ENCODE results near the gene MUC20.
"Not testable (repeated sequence)": the region's sequence is repeated elsewhere in the genome, so short reads cannot be mapped to it uniquely, and the experiment has no call there.

The MUC20 gene

DNA sequence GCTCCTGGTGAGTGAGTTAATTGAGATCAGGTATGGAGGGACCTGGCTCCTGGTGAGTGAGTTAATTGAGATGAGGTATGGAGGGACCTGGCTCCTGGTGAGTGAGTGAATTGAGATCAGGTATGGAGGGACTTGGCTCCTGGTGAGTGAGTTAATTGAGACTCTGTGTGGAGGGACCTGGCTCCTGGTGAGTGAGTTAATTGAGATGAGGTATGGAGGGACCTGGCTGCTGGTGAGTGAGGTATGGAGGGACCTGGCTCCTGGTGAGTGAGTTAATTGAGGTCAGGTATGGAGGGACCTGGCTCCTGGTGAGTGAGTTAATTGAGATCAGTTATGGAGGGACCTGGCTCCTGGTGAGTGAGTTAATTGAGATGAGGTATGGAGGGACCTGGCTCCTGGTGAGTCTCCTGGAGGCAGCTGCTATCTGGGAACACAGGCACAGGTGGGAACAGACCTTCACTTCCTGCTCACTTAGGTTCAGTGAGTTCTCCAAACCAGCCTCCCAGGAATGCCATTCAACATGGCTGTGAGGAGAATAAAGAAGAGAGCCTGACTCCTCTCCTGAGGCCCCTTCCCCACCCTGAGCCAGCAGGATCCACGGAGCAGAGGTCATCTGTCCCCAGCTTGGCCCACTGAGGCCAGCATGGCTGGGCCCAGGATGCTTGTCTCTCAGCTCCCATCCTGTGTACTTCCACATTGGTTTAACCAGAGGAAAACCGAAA, 9.5 kb upstream of the MUC20 start:
- not testable (repeated sequence) for DNase-seq

- no peak for DNase-seq
Observed at GRCh38 chr3:195711813-195712534, 8.8 kb upstream of the MUC20 start.

- not testable (repeated sequence) for DNase-seq
Observed at GRCh38 chr3:195712535-195712910, 8.3 kb upstream of the MUC20 start.

- DNase-seq = not testable (repeated sequence)
Observed at GRCh38 chr3:195713150-195713549, 7.6 kb upstream of the MUC20 start.

DNA sequence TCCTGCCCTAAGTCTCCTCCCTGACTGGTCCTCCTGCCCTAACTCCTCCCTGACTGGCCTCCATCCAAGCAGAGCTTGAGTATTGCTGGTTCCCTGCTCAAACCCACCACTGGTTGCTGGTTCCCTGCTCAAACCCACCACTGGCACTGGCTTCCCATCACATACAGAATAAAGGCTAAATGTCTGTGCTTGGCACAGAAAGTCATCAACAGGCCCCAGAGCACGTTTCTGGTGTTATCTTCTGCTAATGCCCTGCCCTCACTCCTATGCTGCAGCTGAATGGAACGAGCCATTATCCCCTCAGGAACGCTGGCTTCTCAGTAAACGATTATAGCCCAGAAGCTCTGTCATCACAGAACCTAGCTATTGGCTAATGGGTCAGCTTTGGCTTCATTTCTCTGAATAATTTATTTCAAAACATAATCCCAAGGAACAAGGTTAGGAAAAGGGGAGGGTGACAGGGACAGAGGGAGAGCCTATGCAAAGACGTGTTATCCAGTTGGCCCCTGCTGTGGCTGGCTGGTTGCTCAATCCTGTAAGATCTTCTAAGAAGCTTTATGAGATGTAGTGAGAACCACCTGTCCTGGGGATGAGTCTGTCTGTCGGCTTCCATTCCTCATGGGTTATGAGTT, 6.3 kb upstream of the MUC20 start:
- no peak for DNase-seq

DNA sequence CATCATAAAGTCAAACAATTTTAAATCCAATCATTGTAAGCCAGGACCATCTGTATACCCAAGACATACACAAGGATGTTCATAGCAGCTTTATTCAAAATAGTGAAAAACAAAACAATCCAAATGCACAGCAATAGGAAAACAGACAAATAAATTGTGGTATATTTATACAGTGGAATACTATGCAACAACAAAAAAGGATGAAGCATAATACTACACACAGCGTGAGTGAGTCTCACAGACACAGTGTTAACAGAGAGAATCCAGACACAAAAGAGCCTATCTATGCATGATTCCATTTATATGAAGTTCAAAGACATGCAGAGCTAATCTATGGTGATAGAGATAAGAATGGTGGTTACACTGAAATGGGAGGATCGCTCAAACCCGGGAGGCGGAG, 5.6 kb upstream of the MUC20 start:
- no peak for DNase-seq

DNA sequence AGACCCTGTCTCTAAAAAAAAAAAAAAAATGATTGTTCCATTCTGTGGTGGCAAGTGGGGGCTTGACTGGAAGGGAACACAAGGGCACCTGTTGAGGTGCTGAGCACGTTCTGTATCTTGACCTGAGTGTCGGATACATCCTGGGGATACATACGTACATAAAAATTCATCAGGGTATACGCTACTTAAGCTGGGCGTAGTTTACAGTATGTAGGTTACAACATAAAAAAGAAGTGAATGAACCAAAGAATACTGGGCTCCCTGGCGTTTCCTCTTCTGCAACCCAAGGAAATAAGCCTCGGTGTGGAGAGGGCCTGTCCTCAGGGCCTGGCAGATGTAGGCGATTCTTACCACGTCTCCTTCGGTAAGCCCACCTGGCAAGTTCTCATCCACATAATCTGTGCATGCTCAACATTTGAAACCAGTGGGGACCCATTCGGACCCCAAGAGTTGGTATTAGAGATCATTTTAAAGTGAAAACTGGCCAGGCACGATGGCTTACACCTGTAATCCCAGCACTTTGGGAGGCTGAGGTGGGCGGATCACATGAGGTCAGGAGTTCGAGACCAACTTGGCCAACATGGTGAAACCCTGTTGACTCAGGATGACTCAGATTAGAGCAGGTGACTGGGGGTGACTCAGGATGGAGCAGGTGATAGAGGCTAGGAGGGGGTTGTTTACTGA, 5.1 kb upstream of the MUC20 start:
- no peak for DNase-seq

GRCh38 chr3:195717416-195717815, 3.4 kb upstream of the MUC20 start:
- no peak for DNase-seq

DNA sequence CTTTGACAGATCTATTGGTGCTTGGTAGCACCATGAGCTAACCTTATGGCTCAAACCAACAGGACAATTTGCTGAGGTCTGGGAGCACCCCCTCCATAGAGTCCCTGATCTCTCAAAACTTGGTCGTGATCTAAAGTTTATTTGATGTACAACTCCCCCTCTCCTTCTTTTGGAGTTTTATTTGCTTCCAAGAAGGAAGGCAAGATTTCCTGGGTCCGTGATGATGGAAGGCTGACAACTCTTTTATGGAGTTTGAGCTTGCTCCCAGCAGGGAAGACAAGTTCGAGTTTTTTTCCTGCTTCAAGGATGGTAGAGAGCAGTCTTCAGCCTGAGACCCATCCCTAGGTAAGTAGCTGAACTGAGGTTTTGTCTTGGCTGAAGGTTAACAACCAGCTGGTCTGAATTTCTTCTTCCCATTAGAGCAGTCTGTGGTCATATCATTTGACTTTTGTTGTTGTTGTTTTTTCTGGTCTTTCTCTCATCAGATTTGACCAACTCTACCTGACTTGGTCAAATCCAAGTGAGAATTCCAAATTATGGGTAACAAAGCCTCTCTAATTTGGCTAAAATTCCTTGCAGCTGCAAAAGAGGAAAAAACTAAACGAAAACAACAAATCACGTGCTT, 2.8 kb upstream of the MUC20 start:
- DNase-seq = no peak

GRCh38 chr3:195718477-195718984, 2.2 kb upstream of the MUC20 start:
- no peak for DNase-seq

DNA sequence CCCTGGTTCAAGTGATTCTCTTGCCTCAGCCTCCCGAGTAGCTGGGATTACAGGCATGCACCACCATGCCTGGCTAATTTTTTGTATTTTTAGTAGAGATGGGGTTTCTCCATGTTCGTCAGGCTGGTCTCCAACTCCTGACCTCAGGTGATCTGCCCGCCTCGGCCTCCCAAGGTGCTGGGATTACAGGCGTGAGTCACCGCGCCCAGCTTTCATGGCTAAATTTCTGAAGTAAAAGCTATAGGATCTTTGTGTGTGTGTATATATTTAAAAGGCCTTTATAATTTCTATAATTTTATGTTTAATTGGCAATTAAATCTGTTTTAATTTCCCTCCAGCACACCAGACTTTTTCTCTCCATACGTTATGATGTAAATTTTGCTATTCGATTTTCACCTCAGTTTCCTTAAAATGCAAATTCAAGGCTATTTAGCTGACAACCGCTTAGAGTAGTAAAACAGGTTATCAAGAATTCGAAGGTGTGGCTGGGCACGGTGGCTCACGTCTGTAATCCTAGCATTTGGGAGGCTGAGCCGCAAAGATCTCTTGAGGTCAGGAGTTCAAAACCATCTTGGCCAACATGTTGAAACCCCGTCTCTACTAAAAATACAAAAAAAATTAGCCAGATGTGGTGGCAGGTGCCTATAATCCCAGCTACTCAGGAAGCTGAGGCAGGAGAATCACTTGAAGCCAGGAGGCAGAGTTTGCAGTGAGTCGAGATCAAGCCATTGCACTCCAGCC, 1.1 kb upstream of the MUC20 start:
- DNase-seq = not testable (repeated sequence)

DNA sequence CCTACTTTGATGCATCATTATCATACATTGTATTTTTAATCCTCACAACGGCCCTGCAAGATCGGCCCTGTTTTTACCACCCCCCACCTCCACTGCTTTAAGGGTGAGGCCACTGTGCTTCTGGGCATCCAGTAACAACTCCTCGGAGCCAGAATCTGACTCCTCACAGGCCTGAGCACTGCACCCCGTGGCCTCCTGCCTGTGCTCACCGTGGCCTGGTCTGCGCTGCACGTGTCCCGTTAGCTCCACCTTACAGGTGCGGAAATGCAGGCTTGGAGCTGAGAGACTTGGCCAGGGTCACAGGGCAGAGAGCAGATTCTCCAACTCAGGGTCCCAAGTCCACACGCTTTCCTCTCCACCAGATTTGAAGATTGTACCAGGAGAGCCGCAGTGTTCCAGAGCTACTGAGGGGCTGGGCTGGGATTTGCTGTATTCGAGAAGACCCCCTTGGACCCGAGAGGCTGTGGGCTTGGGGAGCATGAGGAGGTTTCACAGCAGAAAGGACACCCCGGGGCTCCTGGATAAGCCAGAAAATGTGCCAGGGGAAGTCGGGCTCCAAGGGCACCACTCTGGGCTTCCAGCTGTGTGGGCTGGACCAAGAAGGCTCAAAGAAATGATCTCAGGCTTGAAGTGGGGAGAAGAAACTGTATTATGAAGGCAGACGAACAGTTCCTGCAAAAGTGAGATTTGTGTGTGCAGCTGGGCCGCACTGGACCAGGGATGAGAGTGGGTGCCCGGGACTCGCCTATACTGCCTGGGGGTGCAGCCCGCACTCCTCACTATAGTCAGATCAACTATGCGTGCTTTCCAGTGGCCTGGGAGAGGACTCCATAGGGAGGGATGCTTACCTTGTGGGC, 1.6 kb downstream of the MUC20 start:
- not testable (repeated sequence) for DNase-seq

DNA sequence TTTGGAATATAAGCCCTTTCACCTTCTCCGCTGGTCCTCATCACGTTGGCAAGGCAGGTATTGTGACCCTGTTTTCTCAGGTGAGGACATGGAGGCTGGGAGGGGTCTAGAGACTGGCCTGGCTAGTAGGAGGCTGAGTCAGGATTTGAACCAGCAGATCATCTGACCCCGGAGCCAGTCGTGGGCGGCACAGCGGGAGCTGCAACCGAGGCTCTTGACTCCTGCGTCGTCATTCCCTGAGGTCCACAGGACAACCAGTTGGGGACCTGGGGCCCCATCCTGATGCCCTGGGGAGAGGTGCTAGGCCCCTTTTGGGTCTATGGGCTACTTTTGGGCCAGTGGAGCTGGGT, 2.2 kb downstream of the MUC20 start:
- DNase-seq = not testable (repeated sequence)

- DNase-seq = not testable (repeated sequence)
Observed at GRCh38 chr3:195724363-195724762, 3.6 kb downstream of the MUC20 start.

- DNase-seq = not testable (repeated sequence)
Observed at GRCh38 chr3:195725916-195726740, 5.3 kb downstream of the MUC20 start.

GRCh38 chr3:195727606-195728195, 6.9 kb downstream of the MUC20 start:
- DNase-seq = no peak

- DNase-seq = not testable (repeated sequence)
Observed at GRCh38 chr3:195728789-195729188, 8.0 kb downstream of the MUC20 start.

DNA sequence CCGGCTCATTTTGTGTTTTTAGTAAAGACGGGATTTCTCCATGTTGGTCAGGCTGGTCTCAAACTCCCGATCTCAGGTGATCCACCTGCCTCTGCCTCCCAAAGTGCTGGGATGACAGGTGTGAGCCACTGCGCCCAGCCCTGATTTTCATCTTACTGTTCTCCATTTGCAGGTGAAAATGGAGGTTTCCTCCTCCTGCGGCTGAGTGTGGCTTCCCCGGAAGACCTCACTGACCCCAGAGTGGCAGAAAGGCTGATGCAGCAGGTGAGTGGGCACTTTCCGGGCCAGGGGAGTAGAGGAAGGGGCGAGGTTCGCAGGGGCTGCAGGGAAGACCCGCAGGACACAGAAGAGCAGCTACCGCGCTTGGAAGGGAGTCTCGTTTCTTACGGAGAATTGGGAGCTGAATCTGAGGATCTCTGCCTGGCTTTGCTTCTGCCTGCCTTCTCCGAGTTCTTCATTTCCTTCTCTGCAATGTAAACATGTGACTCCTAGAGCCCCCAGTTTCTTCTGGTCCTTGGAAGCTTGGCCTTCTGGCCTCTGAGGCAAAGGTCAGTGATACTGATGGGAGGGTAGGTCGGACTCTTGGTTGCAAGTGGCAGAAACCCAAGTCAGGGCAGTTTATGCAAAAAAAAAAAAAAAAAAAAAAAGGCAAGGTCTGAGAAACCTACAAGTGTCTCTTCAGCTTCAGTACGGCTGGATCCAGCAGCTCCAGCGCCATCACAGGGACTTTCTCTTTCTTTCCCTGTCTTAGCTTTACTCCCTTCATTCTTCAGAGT, 8.9 kb downstream of the MUC20 start:
- DNase-seq = no peak

- no peak for DNase-seq
Observed at GRCh38 chr3:195731356-195731905, 10.7 kb downstream of the MUC20 start.
